ENCODE results near the gene FHIT. TPM values are rescaled to one million over a fixed set of nuclear protein-coding genes. Genes with fewer than 3 reads are reported as not detected.
"Not testable (repeated sequence)": the region's sequence is repeated elsewhere in the genome, so short reads cannot be mapped to it uniquely, and the experiment has no call there.

FHIT gene
- total RNA-seq, 1 experiment from 2014 or later: 0.39 TPM

DNA sequence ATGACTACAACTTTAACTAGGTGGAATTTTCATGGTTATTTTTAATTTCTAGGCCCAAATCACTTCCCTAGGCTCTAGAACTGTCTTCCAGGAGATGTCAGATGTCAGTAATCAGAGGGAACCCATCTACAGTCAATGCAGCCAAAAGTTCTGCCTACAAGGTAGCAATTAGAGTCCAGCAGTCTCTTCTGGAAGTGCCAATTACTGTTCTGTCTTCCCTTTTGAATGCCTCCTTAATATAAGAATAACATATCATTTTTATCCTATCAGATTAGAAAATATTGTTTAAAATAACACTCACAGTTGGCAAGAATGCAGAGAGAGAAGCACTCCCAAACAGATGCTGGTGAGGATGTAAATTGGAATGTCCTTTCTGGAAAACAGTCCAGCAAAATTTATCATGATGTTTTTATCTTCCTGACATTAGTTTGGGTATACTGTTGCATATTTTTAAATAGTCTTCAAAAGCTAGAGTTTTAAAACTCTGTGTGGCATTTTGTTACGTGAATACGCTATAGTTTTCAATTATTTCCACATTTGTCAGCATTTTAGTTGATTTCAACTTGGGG, 543.7 kb downstream of the FHIT start:
- no peak for DNase-seq (ENCODE audit: low read depth)

DNA sequence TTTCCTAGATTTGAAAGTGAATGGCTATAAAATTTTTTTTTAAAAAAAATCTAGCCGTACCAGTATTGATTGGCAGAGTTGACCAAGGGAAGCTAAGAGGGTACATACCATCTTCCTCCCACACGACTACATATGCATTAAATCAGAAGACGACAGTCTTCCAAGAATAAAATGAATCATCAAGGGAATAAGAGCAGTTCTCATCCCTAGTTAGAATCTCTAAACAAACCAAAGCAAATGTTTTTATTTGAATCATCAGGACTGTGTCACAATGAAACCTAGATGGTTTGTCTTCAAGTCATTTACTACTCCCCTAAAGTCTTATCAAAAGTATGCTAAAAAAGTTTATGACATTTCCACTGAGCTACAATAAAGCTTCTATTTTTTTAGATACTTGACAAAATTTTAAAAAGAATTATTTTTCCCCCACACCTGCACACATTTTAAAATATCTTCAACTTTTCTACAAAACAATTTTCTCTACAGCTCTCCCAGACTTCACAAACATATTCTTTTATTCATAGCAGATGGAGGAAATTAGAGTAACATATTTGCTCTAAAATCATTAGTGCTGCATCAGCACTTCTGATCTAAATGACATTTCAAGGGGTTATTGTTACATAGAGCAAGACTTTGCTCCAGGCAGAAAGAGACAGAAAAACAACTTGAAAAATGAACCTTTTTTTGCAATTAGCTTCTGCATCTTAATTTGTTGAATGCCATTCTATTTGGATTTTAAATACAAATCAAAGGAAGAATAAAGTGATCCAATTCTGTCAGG, 547.1 kb downstream of the FHIT start:
- DNase-seq (ENCODE audit: low read depth): peak; percentile 34

DNA sequence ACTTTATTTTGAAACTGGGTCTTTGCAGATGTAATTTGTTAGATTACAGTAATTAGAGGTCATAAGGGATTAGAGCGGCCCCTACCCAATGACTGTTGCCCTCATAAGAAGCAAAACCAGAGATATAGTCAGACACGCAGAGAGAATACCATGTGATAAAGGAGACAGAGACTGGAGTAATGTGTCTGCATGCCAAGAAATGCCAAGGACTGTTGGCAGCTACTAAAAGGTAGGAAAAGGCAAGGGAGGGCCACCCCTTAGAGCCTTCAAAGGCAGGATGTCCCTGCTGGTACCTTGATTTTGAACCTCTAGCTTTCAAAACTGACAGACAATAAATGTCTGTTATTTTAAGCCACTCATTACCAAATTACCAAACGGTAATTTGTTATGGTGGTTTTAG, 548.2 kb downstream of the FHIT start:
- DNase-seq (ENCODE audit: low read depth): no peak

- no peak for DNase-seq (ENCODE audit: low read depth)
These were observed 553.1 kb downstream of the FHIT start for GRCh38 chr3:60698117-60698516.

DNA sequence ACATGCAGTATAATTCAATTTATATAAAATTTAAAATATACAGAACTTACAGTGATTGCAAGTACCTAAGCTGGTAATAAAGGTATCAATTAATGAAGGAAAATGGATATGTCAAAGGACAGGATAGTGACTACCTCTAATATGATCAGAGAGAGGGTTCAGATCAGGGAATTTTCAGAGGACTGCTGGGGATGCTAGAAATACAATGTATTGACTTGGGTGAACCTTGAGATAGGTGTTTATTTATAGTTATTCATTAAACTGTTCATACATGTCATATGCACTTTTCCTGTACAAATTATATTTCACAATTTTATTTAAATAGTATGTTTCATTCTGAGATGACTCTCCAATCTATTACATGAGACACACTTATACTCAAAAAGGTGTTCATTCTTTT, 554.1 kb downstream of the FHIT start:
- DNase-seq (ENCODE audit: low read depth): no peak

DNA sequence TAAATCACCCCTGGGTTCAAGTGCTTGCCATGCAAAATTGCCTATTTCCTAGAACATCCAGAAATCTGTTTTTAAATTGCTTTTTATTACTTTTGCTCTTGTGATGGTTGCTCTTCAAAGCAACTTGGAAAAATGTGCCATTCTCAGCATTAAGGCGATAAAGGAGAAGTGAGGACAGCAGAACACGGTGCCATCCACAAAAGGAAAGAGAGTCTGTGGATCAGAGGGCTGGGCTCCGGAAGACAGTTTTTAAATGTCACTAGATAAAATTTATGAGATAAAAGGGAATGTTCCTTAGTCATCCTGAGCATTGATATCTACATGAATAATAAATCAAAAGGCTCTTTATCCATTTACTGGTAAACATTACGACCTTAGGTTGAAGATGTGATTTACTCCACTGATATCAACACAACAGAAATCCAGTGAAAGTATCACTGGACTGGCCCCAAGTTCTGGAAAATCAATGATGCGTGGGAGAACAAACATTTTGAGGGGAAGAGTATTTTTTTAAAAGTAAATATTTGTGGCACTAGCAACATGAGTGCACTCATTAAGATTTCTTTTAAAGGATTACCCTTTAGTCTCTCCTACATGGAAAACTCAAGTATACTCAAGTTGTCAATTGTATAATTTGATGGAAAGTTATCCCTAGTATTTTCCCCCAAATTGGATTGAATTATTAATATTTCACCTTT, 554.7 kb downstream of the FHIT start:
- no peak for DNase-seq (ENCODE audit: low read depth)

DNA sequence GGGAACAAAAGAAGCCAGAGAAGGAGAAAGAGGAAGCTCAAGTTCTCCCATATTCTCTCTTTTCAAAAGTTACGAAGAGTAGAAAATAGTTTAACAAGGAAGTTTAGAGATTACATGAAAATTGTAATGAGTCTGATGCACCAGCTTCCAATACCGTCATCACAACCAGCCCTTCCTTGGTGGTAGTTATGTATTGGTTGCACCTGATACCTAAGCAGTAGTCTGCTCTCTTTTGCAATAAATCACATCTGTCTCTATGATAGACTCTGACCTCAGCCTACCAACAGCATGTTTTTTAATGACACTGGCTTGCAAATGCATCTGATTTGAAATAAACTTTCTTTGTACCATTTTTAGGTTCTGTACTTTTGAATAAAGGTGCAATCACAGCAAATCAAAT, 575.8 kb downstream of the FHIT start:
- DNase-seq (ENCODE audit: low read depth): peak; percentile 10

DNA sequence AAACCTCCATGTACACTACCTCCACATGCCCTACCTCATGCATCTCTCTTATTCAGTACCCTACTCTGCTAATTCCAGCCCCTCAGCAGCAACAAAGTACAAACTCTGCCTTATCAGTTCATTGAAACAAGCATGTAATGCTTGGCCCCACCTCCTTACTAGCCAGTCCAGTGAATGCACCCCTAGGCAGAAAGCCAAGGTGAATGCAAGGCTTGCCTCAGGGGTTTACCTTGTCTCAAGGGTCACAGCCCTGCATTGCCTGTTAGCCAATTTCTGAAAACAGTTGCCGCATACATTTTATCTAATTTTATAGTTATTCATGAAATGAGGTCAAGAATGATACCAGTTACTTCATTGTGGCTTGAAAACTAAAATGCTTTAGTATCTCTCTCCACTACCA, 576.4 kb downstream of the FHIT start:
- DNase-seq (ENCODE audit: low read depth): no peak

- no peak for DNase-seq (ENCODE audit: low read depth)
These were observed 578.1 kb downstream of the FHIT start for GRCh38 chr3:60673123-60673522.

DNA sequence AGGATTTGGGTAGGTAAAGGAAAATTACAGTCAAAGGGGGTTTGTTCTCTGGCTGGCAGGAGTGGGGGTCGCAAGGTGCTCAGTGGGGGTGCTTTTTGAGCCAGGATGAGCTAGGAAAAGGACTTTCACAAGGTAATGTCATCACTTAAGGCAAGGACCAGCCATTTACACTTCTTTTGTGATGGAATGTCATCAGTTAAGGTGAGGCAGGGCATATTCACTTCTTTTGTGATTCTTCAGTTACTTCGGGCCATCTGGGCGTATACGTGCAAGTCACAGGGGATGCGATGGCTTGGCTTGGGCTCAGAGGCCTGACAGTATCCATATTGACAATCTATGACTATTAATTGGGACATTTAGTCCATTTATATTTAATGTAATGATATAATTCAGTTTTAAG, 578.9 kb downstream of the FHIT start:
- DNase-seq (ENCODE audit: low read depth): not testable (repeated sequence)

- no peak for DNase-seq (ENCODE audit: low read depth)
These were observed 581.6 kb downstream of the FHIT start for GRCh38 chr3:60669636-60670035.

DNA sequence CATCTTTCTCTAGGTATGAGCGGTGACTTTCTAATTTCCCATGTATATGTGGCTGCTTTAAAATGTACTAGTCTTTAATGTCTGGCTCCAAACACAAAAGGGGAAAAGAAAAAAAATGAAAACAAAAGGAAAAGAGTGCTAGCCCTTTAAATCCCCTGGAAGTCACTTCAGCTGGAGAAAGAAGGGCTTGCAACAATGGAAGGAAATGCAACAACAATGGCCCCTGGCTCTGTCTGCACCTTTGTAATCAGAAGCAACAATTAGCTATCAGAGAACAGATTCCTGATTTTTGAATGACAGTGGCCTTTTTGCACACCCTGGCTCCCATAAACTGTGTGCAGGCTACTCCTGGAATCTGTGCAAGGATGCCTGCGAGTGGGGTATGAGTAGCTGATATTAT, 591.2 kb downstream of the FHIT start:
- no peak for DNase-seq (ENCODE audit: low read depth)

- no peak for DNase-seq (ENCODE audit: low read depth)
These were observed 592.2 kb downstream of the FHIT start for GRCh38 chr3:60659098-60659497.

- DNase-seq (ENCODE audit: low read depth): no peak
These were observed 593.3 kb downstream of the FHIT start for GRCh38 chr3:60657972-60658371.

- DNase-seq (ENCODE audit: low read depth): no peak
These were observed 598.4 kb downstream of the FHIT start for GRCh38 chr3:60652829-60653228.

DNA sequence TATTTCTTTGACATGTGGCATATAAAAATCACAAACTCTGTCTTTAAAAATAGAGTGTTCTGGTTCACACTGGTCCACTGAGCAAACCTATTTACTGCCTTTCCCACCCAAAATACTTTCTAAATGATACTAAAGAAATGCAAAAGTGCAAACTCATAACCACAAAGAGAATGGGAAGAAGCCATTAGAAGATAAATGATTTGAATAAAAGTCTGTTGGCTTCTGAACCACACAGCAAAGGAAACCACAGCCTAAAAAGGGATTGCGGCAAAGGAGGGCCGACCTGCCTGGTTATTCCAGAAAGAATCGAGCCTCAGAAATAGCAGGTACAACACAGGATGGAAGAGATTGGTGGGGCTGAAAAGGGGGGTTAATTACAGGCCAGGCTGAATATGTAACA, 599.5 kb downstream of the FHIT start:
- no peak for DNase-seq (ENCODE audit: low read depth)

GRCh38 chr3:60650171-60650570, 601.1 kb downstream of the FHIT start:
- no peak for DNase-seq (ENCODE audit: low read depth)

GRCh38 chr3:60645801-60646200, 605.5 kb downstream of the FHIT start:
- no peak for DNase-seq (ENCODE audit: low read depth)

DNA sequence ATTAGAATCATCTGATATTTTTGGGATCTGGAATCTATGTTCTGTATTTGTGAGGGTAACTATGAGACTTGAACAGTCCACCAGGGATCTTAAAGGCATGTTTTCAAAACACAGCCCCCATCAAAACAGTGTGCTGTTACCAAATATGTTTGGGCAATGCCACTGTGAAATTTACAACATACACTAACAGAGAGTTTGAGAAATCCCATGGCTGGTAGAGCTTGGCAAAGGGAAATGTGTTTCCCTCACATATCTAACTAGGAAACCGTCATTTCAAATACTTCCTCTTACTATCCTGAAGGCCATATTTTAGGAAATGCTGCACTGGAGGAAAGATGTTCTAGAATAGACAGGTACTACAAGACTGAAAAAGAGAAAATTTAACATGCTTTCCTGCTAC, 607.4 kb downstream of the FHIT start:
- DNase-seq (ENCODE audit: low read depth): no peak

- DNase-seq (ENCODE audit: low read depth): peak; percentile 3
These were observed 609.9 kb downstream of the FHIT start for GRCh38 chr3:60641354-60641753.

DNA sequence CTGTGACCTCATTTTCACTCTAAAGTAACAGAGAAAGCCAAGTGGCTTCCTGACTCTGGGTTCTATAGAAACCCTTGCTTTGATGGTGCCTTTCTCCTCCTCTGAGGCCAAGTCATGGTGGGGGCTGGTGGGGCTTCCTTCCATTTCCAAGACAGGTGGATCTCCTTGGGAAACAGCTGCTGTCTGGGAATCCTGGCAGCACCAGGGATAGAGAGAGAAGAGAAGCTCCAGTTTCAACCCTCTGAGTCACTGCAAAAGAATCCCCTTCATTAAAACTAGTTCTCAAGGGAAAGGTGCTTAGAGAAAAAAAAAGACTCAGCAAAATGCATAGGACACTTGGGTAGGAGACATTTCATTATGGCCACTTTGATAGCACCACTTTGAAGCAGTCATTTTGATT, 614.4 kb downstream of the FHIT start:
- DNase-seq (ENCODE audit: low read depth): peak; percentile 59

DNA sequence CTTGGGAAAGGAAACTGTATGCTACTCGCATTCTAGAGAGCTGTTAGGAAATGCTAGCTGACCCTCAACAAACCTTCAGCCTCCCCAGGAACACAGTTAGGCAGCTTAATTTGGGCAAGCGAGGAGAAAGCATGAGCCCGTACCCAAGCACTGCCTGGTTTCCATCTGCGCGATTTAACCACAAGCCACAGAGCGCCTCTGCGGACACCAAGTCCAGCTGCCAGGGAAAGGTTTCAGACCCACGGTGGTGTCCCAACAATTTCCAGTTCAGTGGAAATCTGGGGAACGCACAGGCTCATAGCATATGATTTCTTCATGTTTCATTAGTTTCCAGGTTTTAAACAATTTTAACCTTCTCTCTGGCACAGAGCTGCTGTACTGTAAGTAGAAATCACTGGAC, 617.6 kb downstream of the FHIT start:
- no peak for DNase-seq (ENCODE audit: low read depth)

DNA sequence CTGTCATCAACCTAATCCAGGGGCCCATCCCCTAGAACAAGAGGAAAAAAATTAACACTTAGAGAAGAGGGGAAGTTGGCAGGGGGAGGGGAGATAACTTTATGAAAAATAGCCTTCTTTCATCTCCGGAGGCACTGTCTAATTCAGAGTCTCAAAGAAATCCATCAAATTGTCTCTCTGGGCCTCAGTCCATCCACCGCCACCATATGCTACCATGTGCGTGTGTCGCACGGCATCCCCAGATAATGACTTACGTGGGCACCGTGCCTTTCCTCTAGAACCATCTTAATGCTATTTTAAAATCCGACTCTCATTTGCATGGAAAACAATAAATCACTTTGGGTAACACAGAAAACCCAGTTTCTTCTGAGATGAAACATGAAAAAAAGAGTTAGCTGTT, 619.7 kb downstream of the FHIT start:
- no peak for DNase-seq (ENCODE audit: low read depth)

All from M059J (cell line).